Activated CD8-positive, alpha-beta memory T cell treated with anti-CD3 and anti-CD28 coated beads, Interleukin-2, amount 50 U/mL, for 1 hour (primary cell): ENCODE results near the gene ATAD3A.
"Not testable (repeated sequence)": the region's sequence is repeated elsewhere in the genome, so short reads cannot be mapped to it uniquely, and the experiment has no call there.

Source experiments
- DNase-seq: peaks from one replicate; pipeline ENCODE4 v3.0.0-alpha.2; 2020; ENCODE audit errors: extremely low read depth

Gene ATAD3A

GRCh38 chr1:1489861-1490260 is 22.1 kb upstream of the ATAD3A start:
- DNase-seq: no peak

- DNase-seq: no peak
These were observed 21.2 kb upstream of the ATAD3A start for GRCh38 chr1:1490633-1491230.

- DNase-seq: no peak
These were observed 20.4 kb upstream of the ATAD3A start for GRCh38 chr1:1491601-1492000.

- not testable (repeated sequence) for DNase-seq
These were observed 17.7 kb upstream of the ATAD3A start for GRCh38 chr1:1494311-1494710.

- not testable (repeated sequence) for DNase-seq
These were observed 16.4 kb upstream of the ATAD3A start for GRCh38 chr1:1495461-1495975.

GRCh38 chr1:1504777-1505365 is 7.1 kb upstream of the ATAD3A start:
- DNase-seq: peak; percentile 17

GRCh38 chr1:1505366-1505798 is 6.6 kb upstream of the ATAD3A start:
- DNase-seq: not testable (repeated sequence)

- not testable (repeated sequence) for DNase-seq
These were observed 6.2 kb upstream of the ATAD3A start for GRCh38 chr1:1505801-1506200.

- DNase-seq: no peak
These were observed 4.7 kb upstream of the ATAD3A start for GRCh38 chr1:1507305-1507704.

- not testable (repeated sequence) for DNase-seq
These were observed 3.0 kb upstream of the ATAD3A start for GRCh38 chr1:1508775-1509464.

- not testable (repeated sequence) for DNase-seq
These were observed 2.5 kb upstream of the ATAD3A start for GRCh38 chr1:1509465-1509850.

- DNase-seq: no peak
These were observed 940 bp upstream of the ATAD3A start for GRCh38 chr1:1510912-1511532.

- DNase-seq: not testable (repeated sequence)
These were observed 463 bp downstream of the ATAD3A start for GRCh38 chr1:1512425-1512824.

- DNase-seq: not testable (repeated sequence)
These were observed 1.7 kb downstream of the ATAD3A start for GRCh38 chr1:1513675-1514074.

- not testable (repeated sequence) for DNase-seq
These were observed 2.4 kb downstream of the ATAD3A start for GRCh38 chr1:1514376-1514775.

- DNase-seq: not testable (repeated sequence)
These were observed 5.0 kb downstream of the ATAD3A start for GRCh38 chr1:1516923-1517322.

- no peak for DNase-seq
These were observed 6.1 kb downstream of the ATAD3A start for GRCh38 chr1:1517973-1518620.

GRCh38 chr1:1518621-1519007 is 6.7 kb downstream of the ATAD3A start:
- not testable (repeated sequence) for DNase-seq

GRCh38 chr1:1519805-1520505 is 8.0 kb downstream of the ATAD3A start:
- DNase-seq: not testable (repeated sequence)

- no peak for DNase-seq
These were observed 9.4 kb downstream of the ATAD3A start for GRCh38 chr1:1521331-1521730.

GRCh38 chr1:1522536-1522935 is 10.6 kb downstream of the ATAD3A start:
- not testable (repeated sequence) for DNase-seq
